GM19467 (cell line): ENCODE measurements around the gene UBAP2.

Source experiments
- ATAC-seq: cut with Tn5 transposase; IDR thresholded peaks from one replicate; pipeline ENCODE4 v1.9.1; 2021; ENCODE audit warnings: mild to moderate bottlenecking, moderate library complexity; ENCODE audit not compliant: unreplicated experiment

UBAP2 gene

GRCh38 chr9:34048727-34049629, at the start of gene UBAP2:
UBAP2 (minus strand) TSS chr9:34048887; CDS start chr9:34017148, 31,739 bp downstream.
- peak; percentile 80 for ATAC-seq

GRCh38 chr9:34098307-34098706, 49.6 kb upstream of the UBAP2 start:
- no peak for ATAC-seq

- ATAC-seq = no peak
Measured at GRCh38 chr9:34097865-34098264, 49.2 kb upstream of the UBAP2 start.

GRCh38 chr9:34096751-34097150, 48.1 kb upstream of the UBAP2 start:
- no peak for ATAC-seq

- ATAC-seq = no peak
Measured at GRCh38 chr9:34093578-34093977, 44.9 kb upstream of the UBAP2 start.

GRCh38 chr9:34089311-34089710, 40.6 kb upstream of the UBAP2 start:
- ATAC-seq = no peak

- ATAC-seq = no peak
Measured at GRCh38 chr9:34087370-34087769, 38.7 kb upstream of the UBAP2 start.

GRCh38 chr9:34086864-34087263, 38.2 kb upstream of the UBAP2 start:
- no peak for ATAC-seq

- ATAC-seq = no peak
Measured at GRCh38 chr9:34085581-34086500, 37.2 kb upstream of the UBAP2 start.

GRCh38 chr9:34084562-34084961, 35.9 kb upstream of the UBAP2 start:
- no peak for ATAC-seq

- ATAC-seq = no peak
Measured at GRCh38 chr9:34079181-34079580, 30.5 kb upstream of the UBAP2 start.

- no peak for ATAC-seq
Measured at GRCh38 chr9:34072868-34073590, 24.3 kb upstream of the UBAP2 start.

GRCh38 chr9:34072410-34072809, 23.7 kb upstream of the UBAP2 start:
- ATAC-seq = no peak

GRCh38 chr9:34070606-34071324, 22.1 kb upstream of the UBAP2 start:
- no peak for ATAC-seq

GRCh38 chr9:34069831-34070230, 21.1 kb upstream of the UBAP2 start:
- ATAC-seq = no peak

GRCh38 chr9:34065541-34065940, 16.9 kb upstream of the UBAP2 start:
- ATAC-seq = no peak

- no peak for ATAC-seq
Measured at GRCh38 chr9:34059954-34060353, 11.3 kb upstream of the UBAP2 start.

GRCh38 chr9:34059281-34059680, 10.6 kb upstream of the UBAP2 start:
- no peak for ATAC-seq

- no peak for ATAC-seq
Measured at GRCh38 chr9:34049630-34050384, 1.1 kb upstream of the UBAP2 start.
